Right lobe of liver (tissue), 6 donors: Measurements from ENCODE around the gene MEGF10. TPM values are rescaled to one million over a fixed set of nuclear protein-coding genes. Genes with fewer than 3 reads are reported as not detected.

Experiments used
- ATAC-seq, 4 donors: fragments of 200-7000 bp; cut with Tn5 transposase; one replicate each; pipeline ENCODE4 v1.9.1; 2020; ENCODE audit warnings: mild to moderate bottlenecking in 4 of 4, moderate library complexity in 4 of 4
- DNase-seq, 3 donors: peaks; one replicate each; pipeline ENCODE4 v3.0.0-alpha.2; 2020
- H3K27ac ChIP-seq, 3 donors: fragments of 200-600 bp; one replicate each; pipeline ENCODE4 v1.8.0; 2022
- H3K27me3 ChIP-seq, 2 donors: fragments of 200-600 bp; one replicate each; pipeline ENCODE4 v1.8.0; 2022
- H3K36me3 ChIP-seq, 4 donors: fragments of 200-600 bp; sonication (generic) in 1 of 4; one replicate each; pipeline versions ENCODE4 v1.5.1 to v1.8.0; 2017 to 2022; ENCODE audit warnings: control low read depth in 1 of 4
- H3K4me1 ChIP-seq, 4 donors: fragments of 200-600 bp; sonication (generic) in 1 of 4; one replicate each; pipeline versions ENCODE4 v1.5.1 to v1.8.0; 2017 to 2022; ENCODE audit warnings: control low read depth in 1 of 4
- H3K4me3 ChIP-seq, 3 donors: fragments of 200-600 bp; one replicate each; pipeline ENCODE4 v1.8.0; 2022
- H3K9me3 ChIP-seq, 4 donors: fragments of 200-600 bp; sonication (generic) in 1 of 4; one replicate each; pipeline versions ENCODE4 v1.5.1 to v1.8.0; 2017 to 2022; ENCODE audit warnings: control low read depth in 1 of 4
- CTCF ChIP-seq, 4 donors: fragments of 200-600 bp in 3 of 4; fragments of 450-650 bp in 1 of 4; IDR thresholded peaks; one replicate each; pipeline versions ENCODE4 v1.5.1 to v1.8.0; 2016 to 2022; ENCODE audit warnings: antibody characterized with exemption in 4 of 4, mild to moderate bottlenecking in 2 of 4
- POLR2A ChIP-seq: fragments of 450-650 bp; IDR thresholded peaks from one replicate; pipeline ENCODE4 v1.6.1; 2017; ENCODE audit warnings: antibody characterized with exemption, mild to moderate bottlenecking
- WGBS: methylation state at CpG from one replicate; pipeline ENCODE4 v1.1.6; 2018; ENCODE audit warnings: low coverage, low lambda C conversion rate; ENCODE audit not compliant: insufficient coverage; ENCODE audit errors: missing lambda C conversion rate; 5-methylcytosine and 5-hydroxymethylcytosine counted together
- intact Hi-C, 2 donors: fragments of 100-400 bp; cut with DNase I; formaldehyde crosslinking; loops; one replicate each; pipeline versions ENCODE4 v1.11.2 to v1.14.1; 2022
- total RNA-seq, 6 experiments: library from RNA; depleted of rRNA in 2 of 6; stranded (reverse); fragments of >200 nt in 2 of 6; fragmentation: NEBNext Ultra II Directional in 3 of 6; extraction: Animal tissue kit (Norgen Biotek cat#: 25700) in 3 of 6; gene quantifications; one replicate each; pipeline versions ENCODE4 v1.1.0 to v1.2.4, GENCODE V29; 2016 to 2023
- donor health status: DM: no; HTN: yes; CAD: no.
- donor health status: DM: no; HTN: no; CAD: no.
- donor health status: DM: no; HTN: no; CAD: no.
- donor health status: DM: no; HTN: yes; CAD: no.
- donor health status: DM: no; HTN: yes; CAD: no.

Gene MEGF10
- total RNA-seq, 6 experiments from 2014 or later = 0.42 to 1.4 (median 0.75) TPM

- Histone ChIP-seq H3K27ac (no peak overlapping the region), H3K4me1 (no peaks in the 10 kb centered on the region), H3K36me3 (no peaks in the 10 kb centered on the region), H3K4me3 (no peak overlapping the region), H3K27me3 (no peaks in the 10 kb centered on the region), H3K9me3 (no peaks in the 10 kb centered on the region)
- DNase-seq (no peak), ATAC-seq (no peak)
- intact Hi-C loops = no loop called here
- 60% methylated on average over 5 of the region's 5 CpGs for WGBS
- TF ChIP-seq POLR2A (no peak), CTCF (IDR thresholded peaks at IDR 0.05) (no peak)
Observed at GRCh38 chr5:127400946-127401670, 110.5 kb downstream of the MEGF10 start.

- Histone ChIP-seq H3K36me3 (no peaks in the 10 kb centered on the region), H3K27me3 (no peaks in the 10 kb centered on the region), H3K4me3 (no peak overlapping the region), H3K27ac (no peak overlapping the region), H3K4me1 (no peaks in the 10 kb centered on the region), H3K9me3 (no peaks in the 10 kb centered on the region)
- DNase-seq (no peak), ATAC-seq (no peak)
- no peak for TF ChIP-seq CTCF (IDR thresholded peaks at IDR 0.05)
- no peak for TF ChIP-seq POLR2A
- WGBS = 72% methylated on average over 4 of the region's 5 CpGs
- intact Hi-C loops = no loop called here
Observed at GRCh38 chr5:127402361-127402760, 111.8 kb downstream of the MEGF10 start.

- no peaks in the 10 kb centered on the region for H3K9me3 ChIP-seq
- H3K4me3 ChIP-seq = no peak overlapping the region
- ATAC-seq = no peak
- TF ChIP-seq CTCF (IDR thresholded peaks at IDR 0.05) (no peak), POLR2A (no peak)
- WGBS = 85% methylated on average over 3 of the region's 3 CpGs
- peaks cover 0 to 4% (median 0%) of the 10 kb centered on the region in 4 donors for H3K4me1 ChIP-seq
- H3K27ac ChIP-seq = no peak overlapping the region
- no peak for DNase-seq
- H3K36me3 ChIP-seq = no peaks in the 10 kb centered on the region
- intact Hi-C loops = no loop called here
- no peaks in the 10 kb centered on the region for H3K27me3 ChIP-seq
Observed at GRCh38 chr5:127404190-127404589, 113.6 kb downstream of the MEGF10 start.

GRCh38 chr5:127406326-127407121 is 115.9 kb downstream of the MEGF10 start:
- no peak overlapping the region for H3K27ac ChIP-seq
- 63% methylated on average over 9 of the region's 9 CpGs for WGBS
- peaks cover 0 to 7% (median 2%) of the 10 kb centered on the region in 4 donors for H3K4me1 ChIP-seq
- TF ChIP-seq CTCF (IDR thresholded peaks at IDR 0.05) (no peak), POLR2A (no peak)
- no peaks in the 10 kb centered on the region for H3K9me3 ChIP-seq
- H3K4me3 ChIP-seq = no peak overlapping the region
- no peaks in the 10 kb centered on the region for H3K27me3 ChIP-seq
- ATAC-seq = peak in 2 of 4 donors; percentile 50 to 52
- no peaks in the 10 kb centered on the region for H3K36me3 ChIP-seq
- no peak for DNase-seq
- intact Hi-C loops = no loop called here
